ENCODE data around the gene EDAR.

The EDAR gene

DNA sequence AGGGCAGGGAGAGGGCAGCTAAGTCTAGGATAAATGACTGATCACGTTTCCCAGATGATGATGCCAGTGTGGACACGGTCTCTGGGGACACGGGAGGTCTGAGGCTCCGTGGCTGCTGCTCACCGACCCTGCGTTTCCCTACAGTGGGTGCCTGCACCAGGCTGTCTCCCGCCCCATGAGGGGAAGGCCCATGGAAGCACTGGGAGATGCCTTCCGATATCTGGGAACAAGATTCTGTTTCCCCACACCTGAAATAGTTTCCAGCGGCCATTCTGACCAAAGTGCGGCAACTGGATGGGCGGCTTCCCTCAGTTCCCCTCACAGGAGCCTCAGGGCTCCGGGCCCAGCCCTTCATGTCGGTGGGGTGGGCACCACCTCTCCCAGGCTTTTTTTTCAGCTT, 83.1 kb downstream of the EDAR start:
- Mint-ChIP-seq H3K4me1 (peaks cover 5% of the 10 kb centered on the region), H3K36me3 (ENCODE audit: low read depth) (peaks cover 14% of the 10 kb centered on the region), H3K27me3 (ENCODE audit: low read depth) (no peaks in the 10 kb centered on the region), H3K4me3 (no peak overlapping the region), H3K27ac (no peak overlapping the region), H3K9me3 (peaks cover 13% of the 10 kb centered on the region)
- TF ChIP-seq, protein P1, sequence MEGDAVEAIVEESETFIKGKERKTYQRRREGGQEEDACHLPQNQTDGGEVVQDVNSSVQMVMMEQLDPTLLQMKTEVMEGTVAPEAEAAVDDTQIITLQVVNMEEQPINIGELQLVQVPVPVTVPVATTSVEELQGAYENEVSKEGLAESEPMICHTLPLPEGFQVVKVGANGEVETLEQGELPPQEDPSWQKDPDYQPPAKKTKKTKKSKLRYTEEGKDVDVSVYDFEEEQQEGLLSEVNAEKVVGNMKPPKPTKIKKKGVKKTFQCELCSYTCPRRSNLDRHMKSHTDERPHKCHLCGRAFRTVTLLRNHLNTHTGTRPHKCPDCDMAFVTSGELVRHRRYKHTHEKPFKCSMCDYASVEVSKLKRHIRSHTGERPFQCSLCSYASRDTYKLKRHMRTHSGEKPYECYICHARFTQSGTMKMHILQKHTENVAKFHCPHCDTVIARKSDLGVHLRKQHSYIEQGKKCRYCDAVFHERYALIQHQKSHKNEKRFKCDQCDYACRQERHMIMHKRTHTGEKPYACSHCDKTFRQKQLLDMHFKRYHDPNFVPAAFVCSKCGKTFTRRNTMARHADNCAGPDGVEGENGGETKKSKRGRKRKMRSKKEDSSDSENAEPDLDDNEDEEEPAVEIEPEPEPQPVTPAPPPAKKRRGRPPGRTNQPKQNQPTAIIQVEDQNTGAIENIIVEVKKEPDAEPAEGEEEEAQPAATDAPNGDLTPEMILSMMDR (IDR thresholded peaks at IDR 0.05; ENCODE audit: unreplicated experiment in 3 of 3) = no peak

DNA sequence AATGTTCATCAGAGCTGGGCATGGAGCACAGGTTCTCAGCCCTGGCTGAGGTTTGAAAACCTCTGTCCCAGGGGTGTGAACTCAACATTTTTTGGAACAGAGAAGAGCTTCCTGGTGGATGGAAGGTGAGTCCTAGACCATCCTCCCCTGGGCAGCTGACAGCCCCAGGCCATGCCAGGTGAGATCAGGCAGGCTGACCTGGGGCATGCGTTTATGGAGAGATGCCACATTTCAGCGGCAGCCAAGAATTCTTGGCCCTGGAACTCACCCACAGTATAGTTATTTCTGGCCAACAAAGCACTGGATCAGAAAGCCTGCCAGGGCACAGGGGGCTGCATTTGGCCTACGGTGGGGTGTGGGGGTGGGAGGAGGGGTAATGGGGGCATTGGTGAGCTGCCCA, 83.8 kb downstream of the EDAR start:
- Mint-ChIP-seq H3K36me3 (ENCODE audit: low read depth) (peaks cover 19% of the 10 kb centered on the region), H3K27me3 (ENCODE audit: low read depth) (no peaks in the 10 kb centered on the region), H3K9me3 (peaks cover 18% of the 10 kb centered on the region), H3K4me1 (peaks cover 5% of the 10 kb centered on the region), H3K27ac (no peak overlapping the region), H3K4me3 (no peak overlapping the region)
- TF ChIP-seq, protein P1 (IDR thresholded peaks at IDR 0.05; ENCODE audit: unreplicated experiment in 3 of 3) = no peak

DNA sequence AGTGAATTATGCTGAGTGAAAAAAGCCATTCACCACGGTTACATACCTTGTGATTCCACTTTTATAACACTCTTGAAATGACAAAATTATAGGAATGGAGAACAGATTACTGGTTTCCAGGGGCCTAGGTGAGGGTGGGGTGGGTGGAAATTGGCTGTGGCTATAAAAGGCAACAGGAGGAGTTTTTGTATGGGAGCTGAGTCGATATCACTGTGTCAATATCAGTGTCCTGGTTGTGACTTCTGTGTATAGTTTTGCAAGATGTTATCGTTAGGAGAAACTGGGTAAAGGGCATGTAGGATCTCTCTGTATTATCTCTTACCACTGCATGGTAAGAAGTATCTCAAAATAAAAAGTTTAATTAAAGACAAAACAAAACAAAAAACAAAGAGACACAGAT, 84.3 kb downstream of the EDAR start:
- H3K36me3 Mint-ChIP-seq (ENCODE audit: low read depth) = peaks cover 19% of the 10 kb centered on the region
- H3K4me1 Mint-ChIP-seq = peaks cover 5% of the 10 kb centered on the region
- TF ChIP-seq, protein P1 (IDR thresholded peaks at IDR 0.05; ENCODE audit: unreplicated experiment in 3 of 3) = no peak
- H3K4me3 Mint-ChIP-seq = no peak overlapping the region
- peaks cover 20% of the 10 kb centered on the region for H3K9me3 Mint-ChIP-seq
- H3K27ac Mint-ChIP-seq = no peak overlapping the region
- no peaks in the 10 kb centered on the region for H3K27me3 Mint-ChIP-seq (ENCODE audit: low read depth)

DNA sequence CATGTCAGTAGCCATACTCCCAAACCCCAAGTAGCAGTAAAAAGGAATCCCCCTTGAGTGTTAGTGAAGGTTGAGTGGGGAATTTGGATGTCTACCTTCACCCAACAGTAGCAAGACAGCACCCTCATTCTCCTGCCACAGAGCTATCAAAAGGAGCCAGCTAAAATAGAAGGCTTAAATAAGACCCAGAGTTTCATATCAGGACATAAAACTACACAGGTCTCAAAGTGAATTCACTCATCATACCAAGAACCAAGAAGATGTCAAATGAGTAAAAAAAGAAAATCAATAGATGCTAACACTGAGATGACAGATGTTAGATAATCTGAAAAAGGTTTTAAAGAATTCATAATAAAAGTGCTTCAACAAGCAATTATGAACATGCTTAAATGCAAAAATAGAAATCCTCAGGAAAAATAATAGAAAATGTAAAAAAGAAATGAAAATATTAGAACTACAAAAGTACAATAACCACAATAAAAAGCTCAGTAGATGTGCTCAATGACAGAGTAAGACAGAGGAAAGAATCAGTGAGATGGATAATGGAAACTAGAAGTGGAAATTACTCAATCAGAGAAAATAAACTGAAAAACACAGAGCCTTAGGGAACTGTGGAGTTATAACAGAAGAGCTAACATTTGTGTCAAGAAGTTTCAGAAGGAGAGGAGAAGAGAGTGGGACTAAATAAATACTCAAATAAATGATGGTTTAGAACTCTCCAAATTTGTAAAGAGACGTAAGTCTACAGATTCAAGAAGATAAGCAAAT, 90.5 kb downstream of the EDAR start:
- no peak overlapping the region for H3K27ac Mint-ChIP-seq
- peaks cover 25% of the 10 kb centered on the region for H3K9me3 Mint-ChIP-seq
- peaks cover 52% of the 10 kb centered on the region for H3K36me3 Mint-ChIP-seq (ENCODE audit: low read depth)
- no peaks in the 10 kb centered on the region for H3K27me3 Mint-ChIP-seq (ENCODE audit: low read depth)
- TF ChIP-seq, protein P1 (IDR thresholded peaks at IDR 0.05; ENCODE audit: unreplicated experiment in 3 of 3) = no peak
- no peak overlapping the region for H3K4me3 Mint-ChIP-seq
- no peaks in the 10 kb centered on the region for H3K4me1 Mint-ChIP-seq

DNA sequence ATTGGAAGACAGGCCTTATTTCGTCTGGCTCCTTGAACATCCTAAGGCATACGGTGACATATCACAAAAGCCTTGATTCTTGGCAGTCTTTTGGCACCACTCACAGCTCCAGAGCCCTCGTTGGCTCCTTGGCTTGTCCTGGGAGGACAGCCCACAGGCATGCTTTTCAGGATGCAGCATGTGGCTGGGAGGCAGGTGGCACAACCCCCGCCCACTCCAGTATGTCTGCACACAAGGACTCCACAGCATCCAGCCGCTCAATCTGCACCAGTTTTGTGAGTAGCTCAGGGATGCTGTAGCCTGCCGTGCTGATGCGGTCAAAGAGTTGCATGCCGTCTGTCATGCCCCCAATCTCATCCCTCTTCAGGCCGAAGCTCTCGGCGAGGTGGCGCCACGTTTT, 92.3 kb downstream of the EDAR start:
- H3K9me3 Mint-ChIP-seq = peaks cover 27% of the 10 kb centered on the region
- peaks cover 59% of the 10 kb centered on the region for H3K36me3 Mint-ChIP-seq (ENCODE audit: low read depth)
- H3K27me3 Mint-ChIP-seq (ENCODE audit: low read depth) = no peaks in the 10 kb centered on the region
- TF ChIP-seq, protein P1 (IDR thresholded peaks at IDR 0.05; ENCODE audit: unreplicated experiment in 3 of 3) = no peak
- no peak overlapping the region for H3K4me3 Mint-ChIP-seq
- no peak overlapping the region for H3K27ac Mint-ChIP-seq
- no peaks in the 10 kb centered on the region for H3K4me1 Mint-ChIP-seq

DNA sequence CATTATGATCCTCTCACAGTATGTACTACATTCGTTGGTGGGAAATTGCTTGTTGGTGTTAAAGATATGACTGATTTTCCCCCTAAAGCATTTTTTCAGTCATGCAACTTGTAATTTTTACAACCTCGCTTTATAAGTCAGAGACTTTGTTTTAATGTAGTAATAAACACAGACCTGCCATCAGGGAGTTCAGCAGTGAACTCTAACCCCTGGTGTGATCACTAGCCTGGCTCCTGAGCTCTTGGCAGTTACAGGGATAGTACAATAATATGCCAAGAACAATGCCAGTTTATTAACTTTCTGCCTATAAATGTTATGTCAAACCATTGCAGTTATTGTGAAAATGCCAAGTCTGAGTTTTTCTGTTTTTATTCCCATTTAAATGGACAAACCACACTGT, 93.8 kb downstream of the EDAR start:
- Mint-ChIP-seq H3K27me3 (ENCODE audit: low read depth) (no peaks in the 10 kb centered on the region), H3K9me3 (peaks cover 26% of the 10 kb centered on the region), H3K4me1 (no peaks in the 10 kb centered on the region), H3K27ac (no peak overlapping the region), H3K36me3 (ENCODE audit: low read depth) (peaks cover 64% of the 10 kb centered on the region), H3K4me3 (no peak overlapping the region)
- TF ChIP-seq, protein P1 (IDR thresholded peaks at IDR 0.05; ENCODE audit: unreplicated experiment in 3 of 3) = no peak

Data from nephron (organoid).